Smooth muscle cell (in vitro differentiated cells): Measurements from ENCODE around the gene HDAC4. TPM values are rescaled to one million over a fixed set of nuclear protein-coding genes. Genes with fewer than 3 reads are reported as not detected.

Experiments
- DNase-seq: peaks from one replicate; lab custom pipeline; 2025; ENCODE audit not compliant: unreplicated experiment; lab: John Stamatoyannopoulos, UW
- H2AFZ ChIP-seq: fragments of 200-600 bp; sonication (generic); 2 replicates; pipeline ENCODE4 v1.6.0; 2016; ENCODE audit warnings: antibody characterized with exemption, low read depth, mild to moderate bottlenecking
- H3F3A ChIP-seq: fragments of 200-600 bp; sonication (generic); 2 replicates; pipeline ENCODE4 v1.6.0; 2017; ENCODE audit warnings: antibody characterized with exemption, low read depth
- H3K27ac ChIP-seq: fragments of 200-600 bp; sonication (generic); 2 replicates; pipeline ENCODE4 v1.5.1; 2016; ENCODE audit warnings: low read depth, mild to moderate bottlenecking
- H3K27me3 ChIP-seq: fragments of 200-600 bp; sonication (generic); 2 replicates; pipeline ENCODE4 v1.6.1; 2016; ENCODE audit warnings: low read depth, mild to moderate bottlenecking
- H3K36me3 ChIP-seq: fragments of 200-600 bp; sonication (generic); 2 replicates; pipeline ENCODE4 v1.5.1; 2016; ENCODE audit warnings: low read depth
- H3K4me1 ChIP-seq: fragments of 200-600 bp; sonication (generic); 2 replicates; pipeline ENCODE4 v1.5.1; 2016; ENCODE audit warnings: low read depth
- H3K4me2 ChIP-seq: fragments of 200-600 bp; sonication (generic); 2 replicates; pipeline ENCODE4 v1.6.0; 2016; ENCODE audit warnings: mild to moderate bottlenecking
- H3K4me3 ChIP-seq: fragments of 200-600 bp; sonication (generic); 2 replicates; pipeline ENCODE4 v1.5.1; 2016; ENCODE audit warnings: mild to moderate bottlenecking
- H3K79me2 ChIP-seq: fragments of 200-600 bp; sonication (generic); 2 replicates; pipeline ENCODE4 v1.6.0; 2016; ENCODE audit warnings: low read depth, mild to moderate bottlenecking
- H3K9ac ChIP-seq: fragments of 200-600 bp; sonication (generic); 2 replicates; pipeline ENCODE4 v1.6.0; 2016; ENCODE audit warnings: low read depth
- H3K9me3 ChIP-seq: fragments of 200-600 bp; sonication (generic); replicated peaks from 2 replicates; pipeline ENCODE4 v1.5.1; 2016; ENCODE audit warnings: low read depth
- H4K20me1 ChIP-seq: fragments of 200-600 bp; sonication (generic); 2 replicates; pipeline ENCODE4 v1.6.0; 2016; ENCODE audit warnings: low read depth
- CTCF ChIP-seq: fragments of 200-600 bp; sonication (generic); IDR thresholded peaks from 2 replicates; pipeline ENCODE4 v1.5.1; 2017; ENCODE audit warnings: borderline replicate concordance, mild to moderate bottlenecking, antibody characterized with exemption; ENCODE audit not compliant: insufficient read depth, poor library complexity, severe bottlenecking
- WGBS: methylation state at CpG from one replicate; pipeline ENCODE4 v1.1.7; 2016; ENCODE audit warnings: low lambda C conversion rate; 5-methylcytosine and 5-hydroxymethylcytosine counted together
- polyA plus RNA-seq: library from polyadenylated mRNA; unstranded; fragments of >200 nt; fragmentation: Nextera tagmentation; extraction: Ambion mirVana; gene quantifications from 2 replicates; pipeline ENCODE4 v1.2.1, GENCODE V29; 2016
- total RNA-seq: library from RNA; depleted of rRNA; stranded (reverse); fragments of >200 nt; gene quantifications from 2 replicates; pipeline ENCODE4 v1.2.3, GENCODE V29; 2014

HDAC4 gene
- total and polyA plus RNA-seq, 2 experiments from 2014 or later: 6.2 to 35.7 TPM

- H3F3A ChIP-seq: no peaks in the 10 kb centered on the region
- no peak for TF ChIP-seq CTCF
- no peaks in the 10 kb centered on the region for H3K79me2 ChIP-seq
- no peaks in the 10 kb centered on the region for H3K27me3 ChIP-seq
- H3K4me1 ChIP-seq: no peaks in the 10 kb centered on the region
- no peak overlapping the region for H3K4me2 ChIP-seq
- DNase-seq: no peak
- peaks cover 5% of the 10 kb centered on the region for H3K36me3 ChIP-seq
- H3K9me3 ChIP-seq: no peaks in the 10 kb centered on the region
- no peak overlapping the region for H2AFZ ChIP-seq
- no peak overlapping the region for H3K9ac ChIP-seq
- H3K27ac ChIP-seq: no peak overlapping the region
- no peaks in the 10 kb centered on the region for H4K20me1 ChIP-seq
- no peak overlapping the region for H3K4me3 ChIP-seq
- 96% methylated on average over 12 of the region's 12 CpGs for WGBS
Observed at GRCh38 chr2:239061121-239061666, 339.6 kb downstream of the HDAC4 start.

- Histone ChIP-seq H3K79me2 (no peaks in the 10 kb centered on the region), H3K4me3 (no peak overlapping the region), H2AFZ (no peak overlapping the region), H3K9me3 (no peaks in the 10 kb centered on the region), H3K27ac (no peak overlapping the region), H3K27me3 (no peaks in the 10 kb centered on the region), H3K9ac (no peak overlapping the region), H4K20me1 (no peaks in the 10 kb centered on the region), H3K4me1 (no peaks in the 10 kb centered on the region), H3K4me2 (no peak overlapping the region), H3K36me3 (peaks cover 5% of the 10 kb centered on the region), H3F3A (no peaks in the 10 kb centered on the region)
- no peak for DNase-seq
- no peak for TF ChIP-seq CTCF
- WGBS: 96% methylated on average over 21 of the region's 21 CpGs
Observed at GRCh38 chr2:239060676-239061075, 340.1 kb downstream of the HDAC4 start.

- Histone ChIP-seq H3K27me3 (no peaks in the 10 kb centered on the region), H3K4me3 (no peak overlapping the region), H3K9me3 (no peaks in the 10 kb centered on the region), H3K36me3 (peaks cover 5% of the 10 kb centered on the region), H3K27ac (no peak overlapping the region), H3K79me2 (no peaks in the 10 kb centered on the region), H3F3A (no peaks in the 10 kb centered on the region), H3K9ac (no peak overlapping the region), H3K4me2 (no peak overlapping the region), H2AFZ (no peak overlapping the region), H3K4me1 (no peaks in the 10 kb centered on the region), H4K20me1 (no peaks in the 10 kb centered on the region)
- WGBS: 95% methylated on average over 12 of the region's 12 CpGs
- TF ChIP-seq CTCF: no peak
- DNase-seq: no peak
Observed at GRCh38 chr2:239059854-239060253, 341.0 kb downstream of the HDAC4 start.

GRCh38 chr2:239058766-239059165 lies 342.1 kb downstream of the HDAC4 start:
- no peak for DNase-seq
- Histone ChIP-seq H3K27ac (no peak overlapping the region), H3K4me1 (no peaks in the 10 kb centered on the region), H3K27me3 (no peaks in the 10 kb centered on the region), H3K4me3 (no peak overlapping the region), H3K4me2 (no peak overlapping the region), H3K9ac (no peak overlapping the region), H3K36me3 (peaks cover 5% of the 10 kb centered on the region), H3F3A (no peaks in the 10 kb centered on the region), H2AFZ (no peak overlapping the region), H4K20me1 (no peaks in the 10 kb centered on the region), H3K9me3 (no peaks in the 10 kb centered on the region), H3K79me2 (no peaks in the 10 kb centered on the region)
- no peak for TF ChIP-seq CTCF
- WGBS: 82% methylated on average over 8 of the region's 8 CpGs
